Astrocyte (in vitro differentiated cells and primary cell): ENCODE data around the gene HPGD. TPM values are rescaled to one million over a fixed set of nuclear protein-coding genes. Genes with fewer than 3 reads are reported as not detected.

Experiments used
- DNase-seq: peaks from one replicate; pipeline ENCODE4 v3.0.0-alpha.2; 2010; ENCODE audit warnings: low read depth
- FAIRE-seq: peaks from 2 replicates; lab custom pipeline; 2011; peaks lifted over from hg19 to GRCh38; lab: Jason Lieb, UNC
- H2AFZ ChIP-seq: 2 replicates; pipeline ENCODE4 v1.6.0; 2012; ENCODE audit warnings: low read depth, low read length, inconsistent platforms
- H3K27ac ChIP-seq: 2 replicates; pipeline ENCODE4 v1.5.1; 2011; ENCODE audit warnings: low read depth, low read length, inconsistent platforms
- H3K27me3 ChIP-seq: 2 replicates; pipeline ENCODE4 v1.6.0; 2011; ENCODE audit warnings: low read length, inconsistent platforms; ENCODE audit not compliant: insufficient read depth
- H3K36me3 ChIP-seq: 2 replicates; pipeline ENCODE4 v1.5.1; 2011; ENCODE audit warnings: low read length, inconsistent platforms; ENCODE audit not compliant: insufficient read depth
- H3K4me1 ChIP-seq: 2 replicates; pipeline ENCODE4 v1.5.1; 2011; ENCODE audit warnings: low read length, inconsistent platforms; ENCODE audit not compliant: insufficient read depth
- H3K4me2 ChIP-seq: 2 replicates; pipeline ENCODE4 v1.6.0; 2012; ENCODE audit warnings: low read length, inconsistent platforms
- H3K4me3 ChIP-seq: 2 replicates; pipeline ENCODE4 v1.5.1; 2011; ENCODE audit warnings: low read depth, mild to moderate bottlenecking, low read length, inconsistent platforms; ENCODE audit not compliant: insufficient read depth
- H3K79me2 ChIP-seq: 2 replicates; pipeline ENCODE4 v1.6.0; 2012; ENCODE audit warnings: mild to moderate bottlenecking, low read length, inconsistent platforms; ENCODE audit not compliant: insufficient read depth
- H3K9ac ChIP-seq: 2 replicates; pipeline ENCODE4 v1.6.0; 2012; ENCODE audit warnings: mild to moderate bottlenecking, low read length, inconsistent platforms
- H3K9me3 ChIP-seq: 2 replicates; pipeline ENCODE4 v1.5.1; 2012; ENCODE audit warnings: low read depth, mild to moderate bottlenecking, low read length, inconsistent platforms; ENCODE audit not compliant: insufficient read depth
- H4K20me1 ChIP-seq: 2 replicates; pipeline ENCODE4 v1.6.0; 2012; ENCODE audit warnings: low read length, inconsistent platforms; ENCODE audit not compliant: insufficient read depth
- H3K27ac Mint-ChIP-seq: one replicate; pipeline ENCODE4 v1.8.0; 2021; ENCODE audit warnings: mild to moderate bottlenecking, mixed read lengths; ENCODE audit not compliant: unreplicated experiment
- H3K27me3 Mint-ChIP-seq: one replicate; pipeline ENCODE4 v1.8.0; 2021; ENCODE audit warnings: low read depth, mixed read lengths; ENCODE audit not compliant: unreplicated experiment
- H3K36me3 Mint-ChIP-seq: one replicate; pipeline ENCODE4 v1.8.0; 2021; ENCODE audit warnings: low read depth, mixed read lengths; ENCODE audit not compliant: unreplicated experiment
- H3K4me1 Mint-ChIP-seq: one replicate; pipeline ENCODE4 v1.8.0; 2021; ENCODE audit warnings: low read depth, mixed read lengths; ENCODE audit not compliant: unreplicated experiment
- H3K4me3 Mint-ChIP-seq: one replicate; pipeline ENCODE4 v1.8.0; 2021; ENCODE audit warnings: mild to moderate bottlenecking, moderate library complexity, mixed read lengths; ENCODE audit not compliant: unreplicated experiment
- H3K9me3 Mint-ChIP-seq: one replicate; pipeline ENCODE4 v1.8.0; 2021; ENCODE audit warnings: mild to moderate bottlenecking, mixed read lengths; ENCODE audit not compliant: unreplicated experiment
- CTCF ChIP-seq: IDR thresholded peaks from 2 replicates; pipeline ENCODE4 v1.5.1; 2011; ENCODE audit warnings: low read depth, mild to moderate bottlenecking, inconsistent platforms, low read length, moderate library complexity; ENCODE audit not compliant: insufficient read depth
- EZH2 ChIP-seq: IDR thresholded peaks from 2 replicates; pipeline ENCODE4 v1.6.1; 2012; ENCODE audit warnings: mild to moderate bottlenecking, low read length, inconsistent platforms; ENCODE audit not compliant: insufficient read depth
- total RNA-seq: library from RNA; stranded (reverse); gene quantifications from 2 replicates; pipeline ENCODE4 v1.2.1, GENCODE V29; 2021

The HPGD gene
- total RNA-seq, 1 donor from 2014 or later = 0.20 TPM

DNA sequence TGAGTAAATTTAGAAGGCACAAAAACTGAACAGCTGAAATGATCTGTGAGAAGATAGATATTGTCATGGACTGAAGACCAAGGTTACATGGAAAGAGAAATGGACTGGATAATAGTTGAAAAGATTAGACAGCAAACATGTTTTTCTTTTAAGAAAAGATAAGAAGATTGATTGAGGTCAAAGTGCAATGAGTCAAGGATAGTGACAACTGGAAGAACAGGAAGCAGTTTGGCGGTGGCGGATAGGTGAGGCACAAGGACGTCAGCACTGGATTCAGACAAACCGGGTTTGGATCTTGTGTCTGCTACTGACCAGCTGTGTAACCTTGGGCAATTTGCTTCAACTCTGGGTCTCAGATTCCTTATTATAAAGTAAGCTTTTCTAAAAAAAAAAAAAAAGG, 2.0 kb upstream of the HPGD start:
- H3K4me3 ChIP-seq = no peak overlapping the region
- no peak for DNase-seq
- no peaks in the 10 kb centered on the region for H3K36me3 ChIP-seq
- H4K20me1 ChIP-seq = no peaks in the 10 kb centered on the region
- H3K27me3 Mint-ChIP-seq = peaks cover 31% of the 10 kb centered on the region
- H3K79me2 ChIP-seq = no peaks in the 10 kb centered on the region
- no peak overlapping the region for H3K9ac ChIP-seq
- no peak overlapping the region for H3K4me3 Mint-ChIP-seq
- no peaks in the 10 kb centered on the region for H3K9me3 ChIP-seq
- H3K4me1 ChIP-seq = peaks cover 12% of the 10 kb centered on the region
- no peak overlapping the region for H3K27ac ChIP-seq
- H3K9me3 Mint-ChIP-seq = no peaks in the 10 kb centered on the region
- H2AFZ ChIP-seq = no peak overlapping the region
- no peak overlapping the region for H3K27ac Mint-ChIP-seq
- TF ChIP-seq CTCF (no peak), EZH2 (no peak)
- H3K4me2 ChIP-seq = no peak overlapping the region
- peaks cover 25% of the 10 kb centered on the region for H3K27me3 ChIP-seq
- peaks cover 3% of the 10 kb centered on the region for H3K4me1 Mint-ChIP-seq
- H3K36me3 Mint-ChIP-seq = no peaks in the 10 kb centered on the region
- no peak for FAIRE-seq

GRCh38 chr4:174523025-174523693, 871 bp upstream of the HPGD start:
- Mint-ChIP-seq H3K36me3 (no peaks in the 10 kb centered on the region), H3K9me3 (no peaks in the 10 kb centered on the region), H3K4me3 (peak overlapping the region; percentile 85), H3K4me1 (peaks cover 3% of the 10 kb centered on the region), H3K27ac (no peak overlapping the region), H3K27me3 (peaks cover 31% of the 10 kb centered on the region)
- peak overlapping the region; percentile 92 for H3K4me2 ChIP-seq
- peak overlapping the region; percentile 68 for H3K4me3 ChIP-seq
- no peaks in the 10 kb centered on the region for H3K36me3 ChIP-seq
- no peaks in the 10 kb centered on the region for H4K20me1 ChIP-seq
- TF ChIP-seq EZH2 (no peak), CTCF (no peak)
- no peaks in the 10 kb centered on the region for H3K79me2 ChIP-seq
- peaks cover 12% of the 10 kb centered on the region for H3K4me1 ChIP-seq
- H3K27ac ChIP-seq = no peak overlapping the region
- H3K9me3 ChIP-seq = no peaks in the 10 kb centered on the region
- H3K9ac ChIP-seq = peak overlapping the region; percentile 65
- peaks cover 25% of the 10 kb centered on the region for H3K27me3 ChIP-seq
- no peak for DNase-seq
- peak overlapping the region; percentile 36 for H2AFZ ChIP-seq
- FAIRE-seq = no peak

GRCh38 chr4:174521800-174522182, 497 bp downstream of the HPGD start:
- Histone ChIP-seq H3K27ac (no peak overlapping the region), H3K4me3 (peak overlapping the region; percentile 68), H4K20me1 (no peaks in the 10 kb centered on the region), H3K27me3 (peaks cover 25% of the 10 kb centered on the region), H3K4me1 (peaks cover 12% of the 10 kb centered on the region), H3K9ac (peak overlapping the region; percentile 15), H3K9me3 (no peaks in the 10 kb centered on the region), H3K36me3 (no peaks in the 10 kb centered on the region), H3K79me2 (no peaks in the 10 kb centered on the region), H2AFZ (peak overlapping the region; percentile 36), H3K4me2 (peak overlapping the region; percentile 92)
- H3K36me3 Mint-ChIP-seq = no peaks in the 10 kb centered on the region
- TF ChIP-seq EZH2 (no peak), CTCF (no peak)
- no peak overlapping the region for H3K27ac Mint-ChIP-seq
- DNase-seq (no peak), FAIRE-seq (no peak)
- peak overlapping the region; percentile 84 for H3K4me3 Mint-ChIP-seq
- H3K4me1 Mint-ChIP-seq = peaks cover 3% of the 10 kb centered on the region
- no peaks in the 10 kb centered on the region for H3K9me3 Mint-ChIP-seq
- peaks cover 31% of the 10 kb centered on the region for H3K27me3 Mint-ChIP-seq
